HG02571 (cell line): ENCODE data around the gene MDM1.

Experiments used
- ATAC-seq: cut with Tn5 transposase; IDR thresholded peaks from one replicate; pipeline ENCODE4 v1.9.1; 2021; ENCODE audit warnings: mild to moderate bottlenecking, moderate library complexity; ENCODE audit not compliant: unreplicated experiment

The MDM1 gene

DNA sequence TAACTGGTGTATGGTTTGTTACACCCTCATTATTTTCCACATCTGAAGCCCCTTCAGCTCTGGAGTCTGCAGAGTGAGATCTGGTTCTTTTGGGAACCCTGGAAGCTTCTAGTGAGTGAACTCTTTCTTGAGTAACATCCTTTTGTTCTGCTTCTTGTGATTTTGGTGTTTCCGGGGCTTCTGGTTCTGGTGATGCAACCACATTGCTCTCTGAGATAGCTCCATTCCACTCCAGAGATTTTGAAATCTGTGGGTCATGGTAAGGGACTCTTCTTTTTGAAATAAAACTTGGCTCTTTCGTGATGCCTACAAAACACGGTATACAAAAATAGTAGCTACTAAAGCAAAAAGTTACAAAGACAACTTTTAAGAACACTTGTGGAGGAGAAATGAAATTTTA is 5.4 kb downstream of the MDM1 start:
- ATAC-seq = no peak

- ATAC-seq = no peak
Observed at GRCh38 chr12:68325966-68326365, 6.2 kb downstream of the MDM1 start.

- no peak for ATAC-seq
Observed at GRCh38 chr12:68324531-68324930, 7.6 kb downstream of the MDM1 start.

DNA sequence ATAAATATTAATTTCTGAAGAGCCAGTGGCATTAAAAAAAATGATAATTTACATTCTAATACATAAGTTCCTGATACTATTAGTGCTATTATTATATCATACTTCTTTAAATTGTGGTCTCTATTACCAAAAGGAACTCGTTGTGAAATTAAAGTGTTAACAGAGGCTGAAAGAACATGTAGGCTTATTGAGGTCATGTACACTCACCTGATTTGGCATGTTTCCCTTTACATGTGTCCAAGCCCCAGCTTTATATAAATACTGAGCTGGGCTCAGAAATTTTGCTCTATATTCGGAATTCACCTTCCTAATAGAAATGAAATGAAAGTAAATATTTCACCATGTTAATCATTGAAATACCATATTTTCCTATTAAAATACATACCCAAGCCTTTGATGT is 11.0 kb downstream of the MDM1 start:
- no peak for ATAC-seq

DNA sequence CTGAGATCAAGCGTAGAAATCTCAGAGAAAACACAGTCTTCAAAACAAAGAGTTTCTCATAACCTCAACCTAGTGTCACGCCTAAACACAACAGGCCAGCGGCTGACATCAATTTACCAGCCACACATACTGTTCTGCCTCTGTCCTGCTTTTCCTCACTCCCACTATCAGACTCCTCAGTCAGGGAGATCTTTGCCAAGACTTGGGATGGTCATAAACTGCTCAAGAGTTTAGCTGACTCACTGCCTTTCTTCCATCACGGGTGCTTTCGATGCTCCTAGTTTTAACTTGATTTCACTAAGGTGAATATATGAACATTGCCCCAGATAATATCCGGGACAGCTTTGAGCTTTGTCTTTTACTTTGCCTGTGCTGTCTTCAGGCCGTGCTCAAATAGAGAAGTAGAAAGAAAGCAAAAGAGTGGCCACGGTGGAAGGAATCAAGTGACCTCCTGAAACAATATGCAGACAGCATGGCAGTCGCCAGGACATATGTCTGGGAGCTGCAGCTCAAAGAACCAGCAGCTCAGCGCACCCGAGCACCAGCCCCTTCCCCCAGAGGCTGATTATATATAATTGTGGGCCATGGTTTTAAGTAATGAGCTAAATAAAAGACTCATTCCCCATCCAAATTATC is 12.1 kb downstream of the MDM1 start:
- no peak for ATAC-seq

DNA sequence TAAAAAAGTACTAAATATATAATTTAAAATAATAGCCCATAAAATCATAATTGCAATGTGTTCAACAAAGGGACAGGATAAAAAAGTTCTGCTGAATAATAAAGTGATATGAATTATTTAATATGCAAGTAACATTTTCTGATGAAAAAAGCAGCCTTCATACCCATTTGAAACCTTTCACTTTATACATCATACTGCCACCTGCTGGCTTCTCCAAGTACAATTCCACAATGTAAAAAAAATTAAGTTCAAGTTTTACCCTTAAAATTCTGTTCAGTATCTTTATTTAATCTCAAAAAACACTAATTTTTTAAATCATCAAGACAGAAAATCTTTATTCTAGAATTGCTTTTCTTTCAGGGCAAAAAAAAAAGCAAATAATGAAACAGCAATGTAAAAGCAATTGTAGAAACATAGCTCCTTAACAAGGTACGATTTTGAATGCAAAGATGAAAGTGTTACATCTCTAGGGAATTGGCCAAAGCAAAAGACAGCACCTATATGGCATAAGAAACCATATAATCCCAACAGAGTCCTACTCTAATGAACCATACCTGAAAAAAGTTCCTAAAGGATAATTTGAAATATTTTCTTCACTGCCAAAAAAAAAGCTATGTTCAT is 15.0 kb downstream of the MDM1 start:
- no peak for ATAC-seq

DNA sequence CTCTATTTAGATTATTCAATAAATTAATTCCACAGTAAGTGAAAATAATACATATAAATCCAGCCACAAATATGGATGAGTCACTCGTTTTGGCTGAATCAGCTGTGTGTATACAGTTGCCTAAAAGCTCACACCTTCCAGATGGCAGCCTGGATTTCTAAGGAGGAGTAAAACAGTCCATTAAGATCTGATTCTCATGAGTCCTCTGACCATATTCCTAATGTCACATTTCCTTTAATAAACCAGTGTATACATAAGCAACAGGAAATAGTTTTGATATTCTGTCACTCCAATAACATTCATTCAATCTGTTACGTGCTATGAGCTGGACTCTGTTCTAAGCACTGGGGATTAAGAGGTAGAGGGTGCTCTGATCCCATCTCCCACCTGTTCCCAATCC is 21.8 kb downstream of the MDM1 start:
- ATAC-seq = no peak

- no peak for ATAC-seq
Observed at GRCh38 chr12:68306564-68306963, 25.6 kb downstream of the MDM1 start.

- ATAC-seq = no peak
Observed at GRCh38 chr12:68305278-68305677, 26.9 kb downstream of the MDM1 start.

GRCh38 chr12:68304626-68305025 is 27.5 kb downstream of the MDM1 start:
- ATAC-seq = no peak

DNA sequence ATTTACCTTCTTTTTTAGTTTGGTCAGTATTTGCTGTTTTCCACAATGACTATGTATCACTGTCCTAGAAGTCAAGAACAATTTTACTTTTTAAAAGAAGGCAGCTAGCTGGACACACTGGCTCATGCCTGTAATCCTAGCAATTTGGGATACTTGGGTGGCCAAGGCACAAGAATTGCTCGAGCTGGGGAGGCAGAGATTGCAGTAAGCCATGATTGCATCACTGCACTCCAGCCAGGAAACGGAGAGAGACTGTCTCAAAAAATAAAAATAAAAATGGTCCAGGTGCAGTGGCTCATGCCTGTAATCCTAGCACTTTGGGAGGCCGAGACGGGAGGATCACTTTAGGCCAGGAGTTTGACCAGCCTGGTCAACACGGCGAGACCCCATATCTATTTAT is 28.3 kb downstream of the MDM1 start:
- ATAC-seq = no peak

GRCh38 chr12:68297929-68298328 is 34.2 kb downstream of the MDM1 start:
- no peak for ATAC-seq

- ATAC-seq = no peak
Observed at GRCh38 chr12:68294251-68294650, 37.9 kb downstream of the MDM1 start.

- no peak for ATAC-seq
Observed at GRCh38 chr12:68293347-68293746, 38.8 kb downstream of the MDM1 start.

DNA sequence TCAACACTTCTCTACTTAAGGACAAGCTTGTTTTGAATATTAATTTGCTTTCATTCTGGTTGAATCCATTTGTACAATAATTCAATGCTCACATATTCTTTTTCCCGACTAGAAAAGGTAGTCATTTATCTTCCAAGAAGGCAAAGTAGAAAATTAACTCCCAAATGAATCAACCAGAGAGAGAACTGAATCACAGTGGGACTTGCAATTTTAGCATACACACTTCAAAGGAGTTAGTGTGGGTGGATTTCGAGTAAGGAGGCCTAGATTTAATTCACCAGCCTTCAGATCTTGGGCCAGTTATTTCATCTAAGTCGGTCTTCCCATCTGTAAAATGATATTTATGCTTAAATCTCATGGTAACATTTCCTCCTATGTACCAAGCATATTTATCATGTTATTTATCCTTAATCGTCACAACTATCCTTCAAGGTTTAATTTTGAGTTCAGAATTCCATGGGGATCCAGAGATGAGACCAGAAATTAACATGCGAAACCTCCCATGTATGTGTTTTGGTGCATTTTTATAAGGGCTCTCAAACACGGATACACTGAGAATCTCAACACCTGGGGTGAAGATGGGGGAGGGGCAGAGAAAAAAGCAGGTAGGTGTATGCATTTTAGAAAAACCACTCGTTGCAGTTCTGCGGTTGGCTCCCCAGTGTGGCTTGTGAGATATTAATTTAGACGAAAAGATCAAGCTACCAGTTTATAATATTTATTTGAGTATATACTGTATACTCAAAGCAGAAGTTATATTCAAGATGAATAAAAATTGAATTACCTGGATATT is 39.8 kb downstream of the MDM1 start:
- ATAC-seq = no peak

GRCh38 chr12:68291396-68292036 is 40.6 kb downstream of the MDM1 start:
- ATAC-seq = no peak

- ATAC-seq = peak; percentile 99
Observed at GRCh38 chr12:68290126-68290525, 42.0 kb downstream of the MDM1 start.

DNA sequence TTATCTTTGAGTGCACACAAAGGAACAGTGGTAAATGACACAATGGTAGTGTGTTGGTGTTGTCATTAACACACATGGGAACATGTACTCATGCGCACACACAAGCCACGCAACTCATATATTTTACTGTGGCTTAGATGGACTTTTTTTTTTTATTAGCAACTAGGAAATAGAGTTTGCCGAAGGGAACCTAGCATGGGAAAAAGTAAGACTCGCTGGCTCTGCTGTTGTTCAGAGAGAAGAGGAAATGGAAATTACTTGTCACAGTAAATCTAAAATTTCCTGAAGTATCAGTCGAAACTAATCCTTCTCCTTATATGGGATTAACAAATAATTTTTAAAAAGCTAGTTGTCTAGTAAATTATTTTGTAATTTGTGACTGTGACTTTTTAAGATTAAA is 45.1 kb downstream of the MDM1 start:
- ATAC-seq = no peak

- no peak for ATAC-seq
Observed at GRCh38 chr12:68286396-68286795, 45.8 kb downstream of the MDM1 start.

- ATAC-seq = no peak
Observed at GRCh38 chr12:68285541-68285940, 46.6 kb downstream of the MDM1 start.

GRCh38 chr12:68281322-68282077 is 50.7 kb downstream of the MDM1 start:
- no peak for ATAC-seq
